Measurements from ENCODE around the gene ATXN1. TPM values are rescaled to one million over a fixed set of nuclear protein-coding genes. Genes with fewer than 3 reads are reported as not detected.

ATXN1 gene
- total and polyA plus RNA-seq, 2 of the 13 experiments (the other 11 are each of a cell fraction or from before 2014, with no cell fraction given): 20.7 to 39.5 TPM

GRCh38 chr6:16676376-16676775 lies 84.9 kb downstream of the ATXN1 start (continued):
- no peak for TF ChIP-seq ZNF460 (CRISPR knock-in tag; IDR thresholded peaks at IDR 0.05; ENCODE audit: borderline replicate concordance)
- TF ChIP-seq SRSF4 (IDR thresholded peaks at IDR 0.05; ENCODE audit: low read depth, low read length, poor library complexity, severe bottlenecking): no peak
- no peak for TF ChIP-seq TFDP1 (CRISPR knock-in tag; IDR thresholded peaks at IDR 0.05; ENCODE audit: borderline replicate concordance)
- TF ChIP-seq NFYC (CRISPR knock-in tag; IDR thresholded peaks at IDR 0.05): no peak
- no peak for TF ChIP-seq SNAPC2 (CRISPR knock-in tag; IDR thresholded peaks at IDR 0.05)
- no peak for TF ChIP-seq IKZF4 (CRISPR knock-in tag; IDR thresholded peaks at IDR 0.05; ENCODE audit: borderline replicate concordance, low read depth, not compliant biosample characterization)
- no peak for TF ChIP-seq ZNF24 (IDR thresholded peaks at IDR 0.05)
- TF ChIP-seq ZFP91 (CRISPR knock-in tag; IDR thresholded peaks at IDR 0.05; ENCODE audit: borderline replicate concordance): no peak
- TF ChIP-seq LBX2 (CRISPR knock-in tag; IDR thresholded peaks at IDR 0.05; ENCODE audit: borderline replicate concordance): no peak
- no peak for TF ChIP-seq ZNF83 (CRISPR knock-in tag; IDR thresholded peaks at IDR 0.05; ENCODE audit: borderline replicate concordance)
- TF ChIP-seq ZBTB8A (CRISPR knock-in tag; IDR thresholded peaks at IDR 0.05; ENCODE audit: borderline replicate concordance, low read depth): no peak
- no peak for TF ChIP-seq STAT5B (CRISPR knock-in tag; IDR thresholded peaks at IDR 0.05)
- TF ChIP-seq RFX3 (CRISPR knock-in tag; IDR thresholded peaks at IDR 0.05): no peak
- TF ChIP-seq, protein P1, sequence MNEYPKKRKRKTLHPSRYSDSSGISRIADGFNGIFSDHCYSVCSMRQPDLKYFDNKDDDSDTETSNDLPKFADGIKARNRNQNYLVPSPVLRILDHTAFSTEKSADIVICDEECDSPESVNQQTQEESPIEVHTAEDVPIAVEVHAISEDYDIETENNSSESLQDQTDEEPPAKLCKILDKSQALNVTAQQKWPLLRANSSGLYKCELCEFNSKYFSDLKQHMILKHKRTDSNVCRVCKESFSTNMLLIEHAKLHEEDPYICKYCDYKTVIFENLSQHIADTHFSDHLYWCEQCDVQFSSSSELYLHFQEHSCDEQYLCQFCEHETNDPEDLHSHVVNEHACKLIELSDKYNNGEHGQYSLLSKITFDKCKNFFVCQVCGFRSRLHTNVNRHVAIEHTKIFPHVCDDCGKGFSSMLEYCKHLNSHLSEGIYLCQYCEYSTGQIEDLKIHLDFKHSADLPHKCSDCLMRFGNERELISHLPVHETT (CRISPR knock-in tag; conservative IDR thresholded peaks at IDR 0.05): no peak
- TF ChIP-seq TSC22D2 (CRISPR knock-in tag; IDR thresholded peaks at IDR 0.05; ENCODE audit: borderline replicate concordance): no peak
- no peak for TF ChIP-seq CSRNP2 (CRISPR knock-in tag; conservative IDR thresholded peaks at IDR 0.05; ENCODE audit: low read depth)
- TF ChIP-seq SOX13 (IDR thresholded peaks at IDR 0.05): no peak
- peak in 1 of 2 experiments; percentile 27; a peak in 1 of 4 replicates for TF ChIP-seq SOX13 (CRISPR knock-in tag; conservative IDR thresholded peaks at IDR 0.05 in 1 of 2, IDR thresholded peaks at IDR 0.05 in 1 of 2)
- no peak for TF ChIP-seq GMEB2 (CRISPR knock-in tag; IDR thresholded peaks at IDR 0.05; ENCODE audit: low read depth)
- TF ChIP-seq MXD4 (CRISPR knock-in tag; IDR thresholded peaks at IDR 0.05): no peak
- TF ChIP-seq PRPF4 (IDR thresholded peaks at IDR 0.05; ENCODE audit: low read depth, low read length, poor library complexity, severe bottlenecking): no peak
- TF ChIP-seq RARA (CRISPR knock-in tag; IDR thresholded peaks at IDR 0.05): peak; percentile 19; the same call in 1 of the 2 replicates
